Keratinocyte (primary cell): Measurements from ENCODE around the gene CTIF. TPM values are rescaled to one million over a fixed set of nuclear protein-coding genes. Genes with fewer than 3 reads are reported as not detected.

ENCODE experiments used
- DNase-seq: peaks from one replicate; pipeline ENCODE4 v3.0.0-alpha.2; 2011; ENCODE audit warnings: low read depth, missing footprints, low spot score
- FAIRE-seq: peaks from 2 replicates; lab custom pipeline; 2011; peaks lifted over from hg19 to GRCh38; lab: Jason Lieb, UNC
- H2AFZ ChIP-seq: 2 replicates; pipeline ENCODE4 v1.6.0; 2012; ENCODE audit warnings: low read length, control low read depth, inconsistent platforms; ENCODE audit not compliant: control insufficient read depth
- H3K27ac ChIP-seq: 2 replicates; pipeline ENCODE4 v1.5.1; 2011; ENCODE audit warnings: low read length; ENCODE audit not compliant: control insufficient read depth, insufficient read depth
- H3K27me3 ChIP-seq: 3 replicates; pipeline ENCODE4 v1.6.0; 2011; ENCODE audit warnings: low read length; ENCODE audit not compliant: control insufficient read depth, insufficient read depth; ENCODE audit errors: extremely low read depth
- H3K36me3 ChIP-seq, 2 experiments: 2 replicates in 1 of 2; 3 replicates in 1 of 2; pipeline ENCODE4 v1.5.1; 2011; ENCODE audit warnings: low read length in 2 of 2, mild to moderate bottlenecking in 1 of 2; ENCODE audit not compliant: control insufficient read depth in 2 of 2, insufficient read depth in 2 of 2; ENCODE audit errors: extremely low read depth in 1 of 2
- H3K4me1 ChIP-seq: 3 replicates; pipeline ENCODE4 v1.5.1; 2011; ENCODE audit warnings: low read length; ENCODE audit not compliant: control insufficient read depth, insufficient read depth; ENCODE audit errors: extremely low read depth
- H3K4me2 ChIP-seq: 3 replicates; pipeline ENCODE4 v1.6.0; 2011; ENCODE audit warnings: low read depth, low read length; ENCODE audit not compliant: control insufficient read depth, insufficient read depth; ENCODE audit errors: extremely low read depth
- H3K4me3 ChIP-seq, 3 experiments: fragments of 200-600 bp in 1 of 3; sonication (generic) in 1 of 3; 2 replicates in 2 of 3; 3 replicates in 1 of 3; pipeline ENCODE4 v1.5.1; 2011 to 2016; ENCODE audit warnings: low read length in 3 of 3, mild to moderate bottlenecking in 3 of 3, control low read depth in 2 of 3, inconsistent platforms in 1 of 3, low read depth in 1 of 3, mixed read lengths in 1 of 3, mixed run types in 1 of 3, moderate library complexity in 1 of 3; ENCODE audit not compliant: control insufficient read depth in 2 of 3, insufficient read depth in 2 of 3; ENCODE audit errors: extremely low read depth in 1 of 3
- H3K79me2 ChIP-seq: 2 replicates; pipeline ENCODE4 v1.6.0; 2012; ENCODE audit warnings: low read length; ENCODE audit not compliant: control insufficient read depth, insufficient read depth
- H3K9ac ChIP-seq: 3 replicates; pipeline ENCODE4 v1.6.0; 2011; ENCODE audit warnings: low read length; ENCODE audit not compliant: control insufficient read depth, insufficient read depth; ENCODE audit errors: extremely low read depth
- H3K9me1 ChIP-seq: 3 replicates; pipeline ENCODE4 v1.6.0; 2011; ENCODE audit warnings: low read length; ENCODE audit not compliant: control insufficient read depth, insufficient read depth; ENCODE audit errors: extremely low read depth
- H3K9me3 ChIP-seq: 2 replicates; pipeline ENCODE4 v1.5.1; 2012; ENCODE audit warnings: low read depth, low read length; ENCODE audit not compliant: control insufficient read depth
- H4K20me1 ChIP-seq: 3 replicates; pipeline ENCODE4 v1.6.0; 2011; ENCODE audit warnings: low read length; ENCODE audit not compliant: control insufficient read depth, insufficient read depth; ENCODE audit errors: extremely low read depth
- CTCF ChIP-seq, 3 experiments: IDR thresholded peaks in 1 of 3; conservative IDR thresholded peaks in 1 of 3; optimal IDR thresholded peaks in 1 of 3; 2 replicates in 2 of 3; 3 replicates in 1 of 3; pipeline versions ENCODE3 to v1.5.1; 2011; ENCODE audit warnings: low read length in 3 of 3, mild to moderate bottlenecking in 3 of 3, moderate library complexity in 2 of 3, control low read depth in 1 of 3, inconsistent platforms in 1 of 3; ENCODE audit not compliant: insufficient read depth in 2 of 3; ENCODE audit errors: extremely low read depth in 1 of 3
- EZH2 ChIP-seq: IDR thresholded peaks from one replicate; pipeline ENCODE4 v1.6.1; 2012; ENCODE audit warnings: inconsistent platforms, mild to moderate bottlenecking, low read length, moderate library complexity
- dilution Hi-C: fragments of 300-500 bp; cut with MboI; formaldehyde crosslinking; loops from one replicate; pipeline ENCODE4 v1.7.0; 2020; ENCODE audit warnings: low sequenced_read_pairs; ENCODE audit not compliant: extremely low pct_ligation_motif_present
- polyA plus RNA-seq, 5 experiments: library from polyadenylated mRNA; depleted of rRNA in 3 of 5; stranded (reverse) in 3 of 5; stranded (forward) in 1 of 5; unstranded in 1 of 5; fragments of >200 nt; gene quantifications; 1 replicate in 1 of 5; 2 replicates in 3 of 5; 3 replicates in 1 of 5; pipeline versions ENCODE4 v1.2.1 to v1.2.3, GENCODE V29; 2011 to 2012; ENCODE audit warnings: missing spikeins in 2 of 5, low read depth in 1 of 5, low replicate concordance in 1 of 5

The CTIF gene
- polyA plus RNA-seq, 1 donor (not counting 4 experiments of a cell fraction or from before 2014, with no cell fraction given): 15.0 TPM

GRCh38 chr18:48796491-48797205, 257.8 kb downstream of the CTIF start:
- no peak overlapping the region for H3K4me2 ChIP-seq
- H3K4me1 ChIP-seq: no peaks in the 10 kb centered on the region
- no peaks in the 10 kb centered on the region for H3K79me2 ChIP-seq
- FAIRE-seq (no peak), DNase-seq (no peak)
- TF ChIP-seq EZH2 (no peak), CTCF (optimal IDR thresholded peaks at IDR 0.05 in 1 of 3, IDR thresholded peaks at IDR 0.05 in 1 of 3, conservative IDR thresholded peaks at IDR 0.05 in 1 of 3; ENCODE audit: extremely low read depth in 1 of 3, insufficient read depth in 2 of 3, low read length in 3 of 3) (no peak)
- dilution Hi-C loops: no loop called here
- H3K4me3 ChIP-seq: no peak overlapping the region
- no peaks in the 10 kb centered on the region for H3K9me3 ChIP-seq
- H3K9ac ChIP-seq: no peak overlapping the region
- H2AFZ ChIP-seq: no peak overlapping the region
- H3K27ac ChIP-seq: no peak overlapping the region
- H3K36me3 ChIP-seq: peaks cover 9% of the 10 kb centered on the region in 2 experiments
- H3K9me1 ChIP-seq: no peaks in the 10 kb centered on the region
- no peaks in the 10 kb centered on the region for H3K27me3 ChIP-seq
- no peaks in the 10 kb centered on the region for H4K20me1 ChIP-seq

DNA sequence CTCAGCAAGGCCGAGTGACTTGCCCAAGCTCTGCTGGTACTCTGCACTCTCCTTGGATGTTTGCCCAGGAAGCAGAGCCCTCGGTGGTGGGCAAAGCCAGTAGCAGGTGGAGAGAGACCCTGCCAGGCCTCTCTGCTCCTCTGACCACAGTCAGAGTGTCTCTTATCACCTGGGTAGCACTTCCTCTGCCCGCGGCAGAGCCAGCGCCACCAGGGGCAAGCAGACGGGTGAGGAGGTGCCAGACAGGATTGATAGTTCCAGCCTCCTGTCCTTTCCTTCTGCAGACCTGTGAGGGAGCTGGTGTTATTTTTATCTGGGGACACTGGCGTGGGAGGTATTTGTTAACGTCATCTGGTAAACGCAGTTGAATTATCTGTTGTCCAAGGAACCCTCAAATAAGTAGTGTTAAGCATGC, 259.0 kb downstream of the CTIF start:
- Histone ChIP-seq H3K4me1 (no peaks in the 10 kb centered on the region), H3K9ac (no peak overlapping the region), H2AFZ (no peak overlapping the region), H3K4me2 (no peak overlapping the region), H4K20me1 (no peaks in the 10 kb centered on the region), H3K9me1 (no peaks in the 10 kb centered on the region), H3K4me3 (no peak overlapping the region), H3K27me3 (no peaks in the 10 kb centered on the region), H3K27ac (no peak overlapping the region), H3K79me2 (no peaks in the 10 kb centered on the region), H3K9me3 (no peaks in the 10 kb centered on the region), H3K36me3 (peaks cover 13 to 14% of the 10 kb centered on the region in 2 experiments)
- FAIRE-seq (no peak), DNase-seq (no peak)
- dilution Hi-C loops: no loop called here
- TF ChIP-seq EZH2: no peak
- TF ChIP-seq CTCF (optimal IDR thresholded peaks at IDR 0.05 in 1 of 3, IDR thresholded peaks at IDR 0.05 in 1 of 3, conservative IDR thresholded peaks at IDR 0.05 in 1 of 3; ENCODE audit: extremely low read depth in 1 of 3, insufficient read depth in 2 of 3, low read length in 3 of 3): no peak
